Left hindlimb (tissue), 1 donor: Measurements from ENCODE around the gene CCNB2.

Experiments used
- DNase-seq: peaks from one replicate; pipeline ENCODE4 v3.0.0-alpha.2; 2018

Gene CCNB2

GRCh38 chr15:59169251-59169708 lies 64.3 kb downstream of the CCNB2 start:
- no peak for DNase-seq

DNA sequence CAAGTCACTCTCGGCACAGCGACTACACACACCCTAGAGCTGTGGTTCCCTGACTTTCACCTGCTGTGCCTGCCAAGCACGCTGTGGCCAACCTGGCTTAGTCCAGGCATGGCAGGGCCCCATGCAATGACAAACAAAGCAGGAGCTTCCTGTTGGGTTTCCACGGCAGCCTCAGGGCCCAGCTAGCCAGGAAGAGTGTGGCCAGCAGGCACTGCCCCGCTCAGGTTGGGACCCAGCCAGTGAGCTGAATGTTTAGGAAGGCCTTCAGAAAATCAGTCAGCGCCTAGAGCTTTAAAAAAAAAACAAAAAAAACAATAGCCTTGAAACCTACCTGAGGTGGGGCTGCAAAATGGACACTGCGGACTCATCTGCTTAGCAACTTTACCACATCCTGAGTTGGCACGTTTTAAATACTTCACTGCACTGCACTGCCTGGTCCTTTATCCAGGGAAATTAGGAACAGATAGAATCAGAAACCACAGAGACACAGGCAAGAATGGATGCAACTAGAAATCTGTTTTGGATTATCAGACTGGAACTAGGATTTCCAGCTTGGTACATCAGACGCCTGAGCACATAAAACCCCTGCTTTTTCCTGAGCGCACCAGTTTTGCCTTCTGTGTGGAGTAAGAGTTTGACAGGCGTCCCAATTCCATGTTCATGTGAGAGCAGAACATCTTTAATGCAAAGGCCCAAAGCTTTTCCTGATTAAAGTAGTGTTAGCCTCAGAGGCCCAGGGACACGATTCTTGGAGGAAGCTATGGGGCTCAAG lies 65.5 kb downstream of the CCNB2 start:
- peak; percentile 52 for DNase-seq

DNA sequence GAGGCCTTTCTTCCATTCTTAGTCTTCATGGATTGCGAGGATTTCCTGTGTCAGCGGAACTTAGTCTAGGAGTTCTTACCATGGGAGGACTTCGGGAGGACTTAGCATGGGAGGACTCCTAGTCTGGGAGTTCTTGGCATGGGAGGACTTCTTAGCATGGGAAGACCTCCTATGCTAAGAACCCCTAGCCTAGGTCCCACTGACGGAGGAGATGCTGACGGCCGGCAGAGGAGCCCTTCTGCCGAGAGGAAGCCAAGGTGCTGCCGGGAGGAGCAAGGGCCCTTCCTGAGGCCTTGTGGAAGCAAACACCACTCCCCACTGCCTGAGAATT lies 66.1 kb downstream of the CCNB2 start:
- no peak for DNase-seq

DNA sequence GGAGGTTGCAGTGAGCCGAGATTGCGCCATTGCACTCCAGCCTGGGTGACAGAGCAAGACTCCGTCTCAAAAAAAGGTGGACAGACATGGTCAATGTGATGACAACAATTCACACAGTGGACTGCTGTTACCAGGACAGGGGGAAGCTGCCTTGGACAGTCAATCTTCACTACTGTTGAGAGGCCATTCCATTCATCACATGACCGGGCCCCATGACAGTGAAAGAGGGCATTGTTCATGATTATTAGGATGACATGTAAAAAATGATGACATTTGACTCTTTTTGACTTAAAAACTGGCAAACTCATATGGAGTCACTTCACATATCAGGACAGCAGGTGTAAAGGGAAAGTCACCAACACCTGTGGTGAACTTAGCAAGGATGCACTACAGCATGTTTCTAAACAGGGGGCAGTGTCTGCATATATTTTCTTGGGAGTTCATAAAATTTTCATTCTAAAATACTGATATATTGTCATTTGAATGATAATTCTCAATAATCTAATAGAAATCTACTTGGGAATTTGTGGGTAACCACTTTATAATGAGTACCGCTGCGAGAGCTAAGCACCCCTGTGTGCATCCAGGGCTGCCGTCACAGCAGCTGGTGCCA lies 67.4 kb downstream of the CCNB2 start:
- no peak for DNase-seq

DNA sequence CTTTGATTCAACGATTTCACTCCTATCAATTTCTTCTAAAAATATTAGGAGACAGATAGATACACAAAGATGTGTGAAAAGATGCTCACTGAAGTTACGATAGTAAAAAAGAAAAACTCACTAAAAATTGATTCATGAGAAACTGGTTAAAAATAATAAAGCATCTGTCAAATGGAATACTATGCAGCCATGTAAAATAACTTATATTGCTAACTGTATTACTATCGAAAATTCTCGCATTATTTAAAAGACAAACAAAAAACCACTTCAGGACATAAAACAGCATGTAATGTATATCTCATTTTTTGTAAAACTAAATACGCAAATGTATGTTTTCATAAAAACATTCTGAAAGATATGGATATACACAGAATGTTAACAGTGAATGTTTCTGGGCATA lies 68.2 kb downstream of the CCNB2 start:
- DNase-seq: no peak

- no peak for DNase-seq
Measured at GRCh38 chr15:59174151-59174834, 69.3 kb downstream of the CCNB2 start.
